GM10248 (cell line): ENCODE measurements around the gene KIFBP.

Experiments
- CTCF ChIA-PET: fragments of 300-600 bp; sonication (Branson Sonifier 250); formaldehyde crosslinking; extraction: SDS; loops from one replicate; lab custom pipeline; 2021; ENCODE audit warnings: antibody characterized with exemption; lab: Yijun Ruan, JAX
- POLR2A ChIA-PET: fragments of 350-650 bp; sonication (Branson Sonifier 250); formaldehyde crosslinking; extraction: SDS; loops from one replicate; lab custom pipeline; 2020; ENCODE audit warnings: antibody characterized with exemption; lab: Yijun Ruan, JAX
- DNase-seq: peaks from one replicate; pipeline ENCODE4 v3.0.0; 2012; ENCODE audit errors: extremely low spot score
- CTCF ChIP-seq: IDR thresholded peaks from 2 replicates; pipeline ENCODE4 v1.5.1; 2012; ENCODE audit warnings: mild to moderate bottlenecking, low read depth; ENCODE audit errors: extremely low read depth, missing control alignments, control extremely low read depth

The KIFBP gene

GRCh38 chr10:69061305-69062161, 72.9 kb downstream of the KIFBP start:
- ChIA-PET POLR2A (no interaction called here), CTCF (interaction anchor here (1.1 to 7.6 kb wide), 5 partner anchors 9 to 13 kb away, joined by 3 to 96 read pairs (median 5); no protein-coding TSS in a partner anchor)
- DNase-seq = peak; percentile 44
- no peak for TF ChIP-seq CTCF

- no peak for TF ChIP-seq CTCF
- ChIA-PET POLR2A (no interaction called here), CTCF (interaction anchor here (1.2 to 7.6 kb wide), 4 partner anchors 8 to 42 kb away, joined by 5 to 96 read pairs (median 7); no protein-coding TSS in a partner anchor)
- no peak for DNase-seq
These were observed 74.3 kb downstream of the KIFBP start for GRCh38 chr10:69062901-69063300.

GRCh38 chr10:69064762-69065328, 76.2 kb downstream of the KIFBP start:
- DNase-seq = no peak
- ChIA-PET POLR2A (interaction anchor here (1.3 to 2.3 kb wide), 5 partner anchors 9 to 40 kb away, joined by 3 to 23 read pairs (median 7); partner anchors contain the start of gene SRGN), CTCF (interaction anchor here (0.9 to 7.6 kb wide), 11 partner anchors 8 to 77 kb away, joined by 3 to 96 read pairs (median 4); no protein-coding TSS in a partner anchor)
- TF ChIP-seq CTCF = no peak

GRCh38 chr10:69065406-69066361, 77.1 kb downstream of the KIFBP start:
- ChIA-PET POLR2A (interaction anchor here (0.6 to 2.3 kb wide), 7 partner anchors 8 to 42 kb away, joined by 3 to 23 read pairs (median 6); partner anchors contain the start of gene SRGN), CTCF (interaction anchor here (0.9 to 7.6 kb wide), 13 partner anchors 8 to 78 kb away, joined by 3 to 96 read pairs (median 5); no protein-coding TSS in a partner anchor)
- no peak for TF ChIP-seq CTCF
- DNase-seq = peak; percentile 74
